ENCODE measurements around the gene B3GAT1. TPM values are rescaled to one million over a fixed set of nuclear protein-coding genes. Genes with fewer than 3 reads are reported as not detected.

Gene B3GAT1
- total RNA-seq, 2 donors from 2014 or later: 0.09 to 0.23 TPM

DNA sequence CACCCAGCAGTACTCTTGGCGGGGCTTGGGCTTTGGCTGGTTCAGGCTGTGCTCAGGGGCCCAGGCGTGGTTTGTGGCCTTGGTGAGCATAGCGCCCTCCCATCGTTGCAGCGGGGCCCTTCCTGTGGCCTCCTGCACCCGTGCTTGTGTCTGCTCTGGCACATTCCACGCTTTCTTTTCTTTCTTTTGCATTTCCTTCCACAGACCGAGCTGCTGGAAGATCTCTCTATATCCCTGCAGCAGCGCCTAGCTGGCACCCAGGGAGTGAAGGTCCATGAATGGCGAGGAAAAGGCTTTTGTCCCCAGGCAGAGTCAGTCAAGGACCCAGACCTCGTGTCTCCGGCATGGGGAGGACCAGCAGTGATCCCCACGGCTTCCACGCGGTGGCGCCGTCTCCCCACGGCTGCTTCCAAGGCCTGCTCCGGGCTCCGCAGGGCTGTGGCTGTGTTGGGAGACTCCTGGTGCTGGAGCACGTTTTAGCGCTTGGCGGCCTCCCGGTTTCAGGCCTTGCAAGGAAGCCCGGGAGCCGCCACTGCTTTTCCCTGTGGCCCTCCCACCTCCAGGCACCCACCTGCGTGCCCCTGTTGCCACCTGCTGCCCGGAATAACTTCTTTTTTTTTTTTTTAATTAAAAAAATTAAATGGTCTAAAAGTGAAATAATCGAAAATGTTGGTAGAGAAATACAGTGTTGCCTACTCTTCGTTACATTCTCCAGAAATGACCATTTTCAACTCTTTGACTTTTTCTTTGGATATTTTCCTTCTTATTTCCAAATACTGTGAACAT lies 51.8 kb downstream of the B3GAT1 start:
- DNase-seq (ENCODE audit: low spot score in 2 of 2) (peak; percentile 75 to 92), ATAC-seq (peak; percentile 94 to 98)
- Mint-ChIP-seq H3K9me3 (no peaks in the 10 kb centered on the region), H3K36me3 (peaks cover 0 to 6% of the 10 kb centered on the region in 2 donors), H3K27ac (peak overlapping the region in 1 of 2 donors; percentile 85)

- no peak overlapping the region for H3K27ac Mint-ChIP-seq
- ATAC-seq (no peak), DNase-seq (ENCODE audit: low spot score in 2 of 2) (no peak)
- H3K9me3 Mint-ChIP-seq: no peaks in the 10 kb centered on the region
- H3K36me3 Mint-ChIP-seq: peaks cover 0 to 6% of the 10 kb centered on the region in 2 donors
Observed at GRCh38 chr11:134359646-134360045, 52.4 kb downstream of the B3GAT1 start.

GRCh38 chr11:134358856-134359490 lies 53.1 kb downstream of the B3GAT1 start:
- DNase-seq (ENCODE audit: low spot score in 2 of 2) (peak in 1 of 2 donors; percentile 34), ATAC-seq (no peak)
- H3K9me3 Mint-ChIP-seq: no peaks in the 10 kb centered on the region
- H3K36me3 Mint-ChIP-seq: peaks cover 0 to 6% of the 10 kb centered on the region in 2 donors
- H3K27ac Mint-ChIP-seq: peak overlapping the region in 1 of 2 donors; percentile 55

DNA sequence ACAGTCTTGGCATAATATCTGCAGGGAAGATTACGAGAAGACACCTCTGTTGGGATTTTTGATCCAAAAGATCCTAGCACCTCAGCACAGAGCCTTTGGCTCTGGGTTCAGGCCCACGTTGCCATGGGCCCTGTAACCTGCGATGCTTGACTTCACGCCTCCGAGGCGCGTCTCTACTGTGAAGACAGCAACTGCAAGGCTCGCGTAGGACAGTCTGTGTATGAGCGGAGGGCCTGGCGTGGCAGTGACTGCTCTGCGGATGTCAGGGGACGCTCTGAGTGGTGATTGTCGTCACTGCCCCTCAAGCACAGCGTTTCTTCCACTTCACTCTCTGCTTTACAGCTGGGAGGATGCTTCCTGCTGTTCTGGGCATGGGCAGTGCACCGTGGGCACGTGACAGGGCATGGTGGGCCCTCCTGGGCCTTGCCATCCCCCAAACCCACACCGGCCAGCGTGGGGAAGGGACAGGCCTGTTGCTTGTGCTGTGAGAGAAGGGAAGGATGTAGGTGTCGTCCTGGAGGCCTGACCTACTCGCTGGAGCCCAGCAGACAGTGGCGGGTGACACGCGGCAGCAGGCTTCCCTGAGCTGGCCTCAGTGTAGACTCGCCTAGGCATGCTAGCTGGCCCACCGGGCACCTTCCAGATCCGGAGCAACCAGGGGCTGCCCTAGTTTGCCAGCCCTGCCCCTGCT lies 53.7 kb downstream of the B3GAT1 start:
- DNase-seq (ENCODE audit: low spot score in 2 of 2) (peak in 1 of 2 donors; percentile 41), ATAC-seq (no peak)
- Mint-ChIP-seq H3K36me3 (peaks cover 0 to 6% of the 10 kb centered on the region in 2 donors), H3K27ac (no peak overlapping the region), H3K9me3 (no peaks in the 10 kb centered on the region)

GRCh38 chr11:134357545-134357839 lies 54.5 kb downstream of the B3GAT1 start:
- DNase-seq (ENCODE audit: low spot score in 2 of 2) (peak in 1 of 2 donors; percentile 46), ATAC-seq (no peak)
- Mint-ChIP-seq H3K27ac (no peak overlapping the region), H3K9me3 (no peaks in the 10 kb centered on the region), H3K36me3 (peaks cover 0 to 6% of the 10 kb centered on the region in 2 donors)

DNA sequence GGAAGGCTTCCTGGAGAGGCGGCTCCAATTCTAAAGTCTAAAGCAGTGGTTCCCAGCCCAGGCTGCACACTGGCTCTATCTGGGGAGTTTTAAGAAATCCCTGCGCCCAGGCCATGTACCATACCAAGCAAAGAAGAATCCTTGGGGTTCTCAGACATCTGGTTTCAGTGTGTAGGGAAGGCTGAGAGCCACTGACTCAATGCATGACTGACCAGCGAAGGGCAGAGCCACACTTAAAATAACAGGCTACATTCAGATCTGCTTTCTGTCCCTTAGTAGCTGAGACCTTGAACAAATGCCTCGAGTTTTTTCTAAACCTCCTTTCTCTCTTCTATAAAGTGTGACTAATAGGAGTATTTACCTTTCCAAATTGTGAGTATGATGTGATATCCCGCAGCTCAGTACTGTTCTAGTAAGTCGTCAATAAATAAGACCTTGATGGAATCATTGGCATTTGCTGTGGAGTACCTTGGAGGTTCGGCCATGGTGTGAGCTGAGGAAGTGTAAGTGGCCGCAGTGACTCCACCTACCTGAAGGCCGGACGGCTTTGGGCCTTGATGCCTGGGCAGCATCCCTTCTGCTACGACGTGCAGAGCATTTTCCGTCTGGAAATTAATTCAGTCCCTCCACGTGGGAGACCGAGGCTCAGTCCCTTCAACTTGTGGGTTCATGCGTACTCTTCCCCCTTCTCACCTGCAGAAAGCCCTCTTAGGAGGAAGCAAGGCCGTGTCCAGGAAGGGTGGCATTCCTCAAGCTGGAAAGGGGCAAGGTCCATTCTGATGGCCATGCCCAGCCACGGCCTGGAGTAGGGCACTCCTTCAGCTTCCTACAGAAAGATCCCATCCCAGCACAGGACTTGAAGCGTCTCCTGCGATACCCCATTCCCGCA lies 55.1 kb downstream of the B3GAT1 start:
- Mint-ChIP-seq H3K9me3 (no peaks in the 10 kb centered on the region), H3K36me3 (peaks cover 0 to 6% of the 10 kb centered on the region in 2 donors), H3K27ac (no peak overlapping the region)
- ATAC-seq (no peak), DNase-seq (ENCODE audit: low spot score in 2 of 2) (peak in 1 of 2 donors; percentile 23)

DNA sequence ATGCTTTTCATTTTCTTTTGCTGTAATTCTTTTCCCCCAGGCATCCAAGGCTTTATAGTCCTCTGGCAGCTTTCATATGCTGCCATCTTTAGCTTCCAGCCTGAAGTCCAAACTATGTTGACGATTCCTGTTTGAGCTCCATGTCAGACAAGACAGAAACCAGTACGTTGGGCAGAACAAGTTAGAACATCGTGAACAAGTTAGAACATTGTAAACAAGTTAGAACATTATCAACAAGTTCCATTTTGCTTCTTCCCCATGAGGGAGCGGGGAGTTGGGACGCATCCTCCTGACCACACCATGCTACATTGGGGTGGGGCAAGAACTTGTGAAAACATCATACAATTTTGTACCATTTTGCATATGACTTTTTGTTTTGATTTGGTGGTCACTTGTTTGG lies 56.4 kb downstream of the B3GAT1 start:
- H3K27ac Mint-ChIP-seq: no peak overlapping the region
- peaks cover 0 to 6% of the 10 kb centered on the region in 2 donors for H3K36me3 Mint-ChIP-seq
- H3K9me3 Mint-ChIP-seq: no peaks in the 10 kb centered on the region
- DNase-seq (ENCODE audit: low spot score in 2 of 2): no peak
- no peak for ATAC-seq

DNA sequence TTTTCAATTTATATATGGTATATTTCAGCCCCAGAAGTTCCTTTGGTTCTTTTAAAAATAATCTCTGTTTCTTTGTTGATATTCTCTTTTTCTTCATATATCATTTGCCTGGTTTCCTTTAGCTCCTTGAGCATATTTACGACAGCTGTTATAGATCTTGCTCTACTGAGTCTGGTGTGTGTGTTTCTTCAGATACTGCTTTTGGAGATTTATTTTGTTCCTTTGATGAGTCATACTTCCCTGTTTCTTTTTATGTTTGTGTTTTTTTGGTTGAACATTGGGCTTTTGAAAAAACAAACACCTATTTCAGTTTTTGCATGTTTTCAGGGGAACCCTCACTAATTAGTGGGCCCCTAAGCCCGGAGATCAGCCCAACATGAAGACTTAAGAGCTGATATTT lies 56.9 kb downstream of the B3GAT1 start:
- Mint-ChIP-seq H3K36me3 (peaks cover 0 to 5% of the 10 kb centered on the region in 2 donors), H3K9me3 (no peaks in the 10 kb centered on the region), H3K27ac (no peak overlapping the region)
- ATAC-seq: no peak
- DNase-seq (ENCODE audit: low spot score in 2 of 2): no peak

DNA sequence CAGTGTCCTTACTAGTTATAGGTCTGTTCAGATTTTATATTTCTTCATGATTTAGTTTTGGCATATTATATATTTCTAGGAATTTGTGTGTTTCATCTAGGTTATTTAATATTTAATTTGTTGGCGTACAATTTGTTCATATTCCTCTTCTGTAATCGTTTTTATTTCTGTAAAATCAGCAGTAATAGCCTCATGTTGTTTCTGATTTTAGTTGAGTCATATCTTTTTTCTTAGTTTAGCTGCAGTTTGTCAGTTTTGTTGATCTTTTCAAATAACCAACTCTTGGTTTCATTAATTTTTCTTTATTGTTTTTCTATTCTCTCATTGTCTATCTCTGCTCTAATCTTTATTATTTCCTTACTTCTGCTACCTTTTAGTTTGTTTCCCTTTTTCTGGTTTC lies 59.9 kb downstream of the B3GAT1 start:
- ATAC-seq: no peak

GRCh38 chr11:134350381-134350780 lies 61.7 kb downstream of the B3GAT1 start:
- Mint-ChIP-seq H3K27ac (no peak overlapping the region), H3K9me3 (no peaks in the 10 kb centered on the region), H3K36me3 (no peaks in the 10 kb centered on the region)
- ATAC-seq (no peak), DNase-seq (ENCODE audit: low spot score in 2 of 2) (no peak)

More for the DNA sequence above, 59.9 kb downstream of the B3GAT1 start:
- no peaks in the 10 kb centered on the region for H3K9me3 Mint-ChIP-seq
- no peak overlapping the region for H3K27ac Mint-ChIP-seq
- no peak for DNase-seq (ENCODE audit: low spot score in 2 of 2)
- no peaks in the 10 kb centered on the region for H3K36me3 Mint-ChIP-seq

GRCh38 chr11:134349802-134350355 lies 62.2 kb downstream of the B3GAT1 start:
- Mint-ChIP-seq H3K9me3 (no peaks in the 10 kb centered on the region), H3K27ac (no peak overlapping the region), H3K36me3 (no peaks in the 10 kb centered on the region)
- ATAC-seq (no peak), DNase-seq (ENCODE audit: low spot score in 2 of 2) (no peak)

- DNase-seq (ENCODE audit: low spot score in 2 of 2) (no peak), ATAC-seq (no peak)
- no peaks in the 10 kb centered on the region for H3K9me3 Mint-ChIP-seq
- H3K27ac Mint-ChIP-seq: no peak overlapping the region
- no peaks in the 10 kb centered on the region for H3K36me3 Mint-ChIP-seq
Observed at GRCh38 chr11:134349109-134349801, 62.8 kb downstream of the B3GAT1 start.

DNA sequence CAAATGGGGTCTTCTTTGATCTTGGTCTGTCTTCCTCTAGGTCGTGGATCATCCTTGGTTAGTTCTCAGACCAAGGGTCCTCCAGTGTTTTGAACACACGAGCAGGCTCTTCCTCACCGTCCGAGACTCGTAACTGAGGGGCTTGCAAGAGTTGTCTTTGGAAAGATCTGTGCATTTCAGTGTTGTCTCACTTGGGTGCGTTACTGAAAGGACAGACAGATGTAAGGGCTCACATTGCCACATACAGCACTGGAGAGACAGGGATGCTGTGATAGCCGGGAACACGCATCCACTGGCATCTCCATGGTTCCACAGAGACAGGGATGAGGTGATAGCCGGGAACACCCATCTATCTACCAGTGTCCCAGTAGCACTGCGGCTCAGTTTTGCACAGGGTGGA lies 64.6 kb downstream of the B3GAT1 start:
- no peaks in the 10 kb centered on the region for H3K9me3 Mint-ChIP-seq
- no peak overlapping the region for H3K27ac Mint-ChIP-seq
- H3K36me3 Mint-ChIP-seq: no peaks in the 10 kb centered on the region
- no peak for DNase-seq (ENCODE audit: low spot score in 2 of 2)
- ATAC-seq: no peak

DNA sequence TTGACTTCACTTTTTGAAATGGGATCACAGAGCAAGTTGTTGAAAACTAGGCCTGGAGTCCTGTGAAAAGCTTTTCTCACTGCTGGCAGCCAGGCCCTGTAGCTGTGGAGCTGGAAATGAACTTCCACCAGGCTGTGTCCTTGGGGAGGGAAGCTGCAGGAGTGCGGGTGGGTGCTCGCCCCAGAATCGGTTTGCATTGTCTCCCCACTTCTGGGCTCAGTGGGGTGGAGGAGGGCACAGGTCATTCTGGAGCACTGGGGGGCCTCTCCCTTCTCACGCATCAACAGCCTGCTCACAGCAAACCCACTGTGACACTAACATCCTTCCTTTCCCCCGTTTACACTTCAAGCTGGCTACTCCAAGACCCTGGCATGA lies 65.1 kb downstream of the B3GAT1 start:
- Mint-ChIP-seq H3K27ac (no peak overlapping the region), H3K36me3 (no peaks in the 10 kb centered on the region), H3K9me3 (no peaks in the 10 kb centered on the region)
- ATAC-seq (no peak), DNase-seq (ENCODE audit: low spot score in 2 of 2) (no peak)

- no peak for DNase-seq (ENCODE audit: low spot score in 2 of 2)
- Mint-ChIP-seq H3K9me3 (no peaks in the 10 kb centered on the region), H3K36me3 (no peaks in the 10 kb centered on the region), H3K27ac (no peak overlapping the region)
- ATAC-seq: no peak
Observed at GRCh38 chr11:134346101-134346975, 65.7 kb downstream of the B3GAT1 start.

All from activated naive CD4-positive, alpha-beta T cell treated with anti-CD3 and anti-CD28 coated beads, Interleukin-2, amount 50 U/mL, for 72 hours (primary cell).